ENCODE data around the gene ALAS1.

The ALAS1 gene

GRCh38 chr3:52195291-52195597 lies 2.7 kb upstream of the ALAS1 start:
- no peak for TF ChIP-seq CTCF (IDR thresholded peaks at IDR 0.05; ENCODE audit: low read depth, low read length)

GRCh38 chr3:52195823-52196331 lies 2.1 kb upstream of the ALAS1 start:
- no peak for TF ChIP-seq CTCF (IDR thresholded peaks at IDR 0.05; ENCODE audit: low read depth, low read length)
- DNase-seq (ENCODE audit: extremely low read depth, low read depth): peak; percentile 49

More at GRCh38 chr3:52195291-52195597, 2.7 kb upstream of the ALAS1 start:
- DNase-seq (ENCODE audit: extremely low read depth, low read depth): no peak

GRCh38 chr3:52196977-52197376 lies 983 bp upstream of the ALAS1 start:
- no peak for DNase-seq (ENCODE audit: extremely low read depth, low read depth)

GRCh38 chr3:52197499-52197841 lies 490 bp upstream of the ALAS1 start:
- TF ChIP-seq CTCF (IDR thresholded peaks at IDR 0.05; ENCODE audit: low read depth, low read length): no peak
- DNase-seq (ENCODE audit: extremely low read depth, low read depth): no peak

More at GRCh38 chr3:52196977-52197376, 983 bp upstream of the ALAS1 start:
- no peak for TF ChIP-seq CTCF (IDR thresholded peaks at IDR 0.05; ENCODE audit: low read depth, low read length)

GRCh38 chr3:52198643-52199608 lies 966 bp downstream of the ALAS1 start:
- no peak for TF ChIP-seq CTCF (IDR thresholded peaks at IDR 0.05; ENCODE audit: low read depth, low read length)
- no peak for DNase-seq (ENCODE audit: extremely low read depth, low read depth)

GRCh38 chr3:52200981-52201679 lies 3.2 kb downstream of the ALAS1 start:
- no peak for DNase-seq (ENCODE audit: extremely low read depth, low read depth)
- no peak for TF ChIP-seq CTCF (IDR thresholded peaks at IDR 0.05; ENCODE audit: low read depth, low read length)

Measured in AG09319 (cell line).